Right lobe of liver (tissue), 6 donors: ENCODE data around the gene SSPN. TPM values are rescaled to one million over a fixed set of nuclear protein-coding genes. Genes with fewer than 3 reads are reported as not detected.

Experiments used
- ATAC-seq, 4 donors: fragments of 200-7000 bp; cut with Tn5 transposase; one replicate each; pipeline ENCODE4 v1.9.1; 2020; ENCODE audit warnings: mild to moderate bottlenecking in 4 of 4, moderate library complexity in 4 of 4
- DNase-seq, 3 donors: peaks; one replicate each; pipeline ENCODE4 v3.0.0-alpha.2; 2020
- H3K27ac ChIP-seq, 3 donors: fragments of 200-600 bp; one replicate each; pipeline ENCODE4 v1.8.0; 2022
- H3K27me3 ChIP-seq, 2 donors: fragments of 200-600 bp; one replicate each; pipeline ENCODE4 v1.8.0; 2022
- H3K36me3 ChIP-seq, 4 donors: fragments of 200-600 bp; sonication (generic) in 1 of 4; one replicate each; pipeline versions ENCODE4 v1.5.1 to v1.8.0; 2017 to 2022; ENCODE audit warnings: control low read depth in 1 of 4
- H3K4me1 ChIP-seq, 4 donors: fragments of 200-600 bp; sonication (generic) in 1 of 4; one replicate each; pipeline versions ENCODE4 v1.5.1 to v1.8.0; 2017 to 2022; ENCODE audit warnings: control low read depth in 1 of 4
- H3K4me3 ChIP-seq, 3 donors: fragments of 200-600 bp; one replicate each; pipeline ENCODE4 v1.8.0; 2022
- H3K9me3 ChIP-seq, 4 donors: fragments of 200-600 bp; sonication (generic) in 1 of 4; one replicate each; pipeline versions ENCODE4 v1.5.1 to v1.8.0; 2017 to 2022; ENCODE audit warnings: control low read depth in 1 of 4
- POLR2A ChIP-seq: fragments of 450-650 bp; IDR thresholded peaks from one replicate; pipeline ENCODE4 v1.6.1; 2017; ENCODE audit warnings: antibody characterized with exemption, mild to moderate bottlenecking
- WGBS: methylation state at CpG from one replicate; pipeline ENCODE4 v1.1.6; 2018; ENCODE audit warnings: low coverage, low lambda C conversion rate; ENCODE audit not compliant: insufficient coverage; ENCODE audit errors: missing lambda C conversion rate; 5-methylcytosine and 5-hydroxymethylcytosine counted together
- intact Hi-C, 2 donors: fragments of 100-400 bp; cut with DNase I; formaldehyde crosslinking; loops; one replicate each; pipeline versions ENCODE4 v1.11.2 to v1.14.1; 2022
- total RNA-seq, 6 experiments: library from RNA; depleted of rRNA in 2 of 6; stranded (reverse); fragments of >200 nt in 2 of 6; fragmentation: NEBNext Ultra II Directional in 3 of 6; extraction: Animal tissue kit (Norgen Biotek cat#: 25700) in 3 of 6; gene quantifications; one replicate each; pipeline versions ENCODE4 v1.1.0 to v1.2.4, GENCODE V29; 2016 to 2023
- TF ChIP-seq, protein P1 (sequence below), 4 donors: fragments of 200-600 bp in 3 of 4; fragments of 450-650 bp in 1 of 4; IDR thresholded peaks; one replicate each; pipeline versions ENCODE4 v1.5.1 to v1.8.0; 2016 to 2022; ENCODE audit warnings: antibody characterized with exemption in 4 of 4, mild to moderate bottlenecking in 2 of 4
- donor health status: DM: no; HTN: yes; CAD: no.
- donor health status: DM: no; HTN: no; CAD: no.
- donor health status: DM: no; HTN: no; CAD: no.
- donor health status: DM: no; HTN: yes; CAD: no.
- donor health status: DM: no; HTN: yes; CAD: no.

SSPN gene
- total RNA-seq, 6 experiments from 2014 or later: 0.18 to 1.2 (median 0.54) TPM

DNA sequence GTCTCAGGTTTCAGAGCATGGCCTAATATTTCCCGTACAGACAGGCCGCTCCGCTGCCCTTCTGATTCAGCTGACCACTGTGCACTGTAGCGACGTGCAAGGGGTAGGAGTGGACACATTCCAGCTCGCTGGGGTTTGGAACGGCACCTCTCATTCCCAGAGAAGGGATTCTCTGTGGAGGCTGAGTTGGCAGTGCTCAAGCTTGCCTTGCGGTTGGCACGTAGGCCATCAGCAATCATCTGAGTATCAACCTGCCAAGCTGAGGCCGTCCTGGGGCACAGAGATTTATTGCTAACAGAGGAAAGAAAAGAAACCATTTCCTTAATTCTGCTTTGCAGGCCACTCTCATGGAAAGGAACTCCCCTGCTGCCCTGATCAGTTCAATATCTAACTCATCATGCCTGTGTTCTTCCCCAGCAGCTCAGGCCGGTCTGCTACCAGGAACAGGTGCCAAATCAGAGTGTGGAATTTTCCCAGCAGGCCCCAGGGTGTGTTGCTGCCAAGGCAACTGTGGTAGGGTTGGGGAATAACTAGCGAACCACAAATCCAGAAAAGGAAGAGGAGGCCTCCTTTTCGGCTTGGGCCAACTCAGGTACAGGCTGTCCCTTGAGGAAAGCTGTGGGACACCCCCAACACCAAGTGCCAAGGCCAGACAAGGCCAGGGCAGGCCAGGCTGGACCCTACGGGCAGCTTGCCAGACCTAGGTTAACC lies 92.5 kb downstream of the SSPN start:
- WGBS: 63% methylated on average over 8 of the region's 14 CpGs
- H3K4me3 ChIP-seq: no peak overlapping the region
- intact Hi-C loops: no loop called here
- H3K36me3 ChIP-seq: no peaks in the 10 kb centered on the region
- no peaks in the 10 kb centered on the region for H3K4me1 ChIP-seq
- no peaks in the 10 kb centered on the region for H3K9me3 ChIP-seq
- ATAC-seq (peak in 2 of 4 donors; percentile 23 to 55), DNase-seq (no peak)
- no peak overlapping the region for H3K27ac ChIP-seq
- no peaks in the 10 kb centered on the region for H3K27me3 ChIP-seq
- no peak for TF ChIP-seq POLR2A
- TF ChIP-seq, protein P1, sequence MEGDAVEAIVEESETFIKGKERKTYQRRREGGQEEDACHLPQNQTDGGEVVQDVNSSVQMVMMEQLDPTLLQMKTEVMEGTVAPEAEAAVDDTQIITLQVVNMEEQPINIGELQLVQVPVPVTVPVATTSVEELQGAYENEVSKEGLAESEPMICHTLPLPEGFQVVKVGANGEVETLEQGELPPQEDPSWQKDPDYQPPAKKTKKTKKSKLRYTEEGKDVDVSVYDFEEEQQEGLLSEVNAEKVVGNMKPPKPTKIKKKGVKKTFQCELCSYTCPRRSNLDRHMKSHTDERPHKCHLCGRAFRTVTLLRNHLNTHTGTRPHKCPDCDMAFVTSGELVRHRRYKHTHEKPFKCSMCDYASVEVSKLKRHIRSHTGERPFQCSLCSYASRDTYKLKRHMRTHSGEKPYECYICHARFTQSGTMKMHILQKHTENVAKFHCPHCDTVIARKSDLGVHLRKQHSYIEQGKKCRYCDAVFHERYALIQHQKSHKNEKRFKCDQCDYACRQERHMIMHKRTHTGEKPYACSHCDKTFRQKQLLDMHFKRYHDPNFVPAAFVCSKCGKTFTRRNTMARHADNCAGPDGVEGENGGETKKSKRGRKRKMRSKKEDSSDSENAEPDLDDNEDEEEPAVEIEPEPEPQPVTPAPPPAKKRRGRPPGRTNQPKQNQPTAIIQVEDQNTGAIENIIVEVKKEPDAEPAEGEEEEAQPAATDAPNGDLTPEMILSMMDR (IDR thresholded peaks at IDR 0.05): no peak

GRCh38 chr12:26290565-26290964 lies 95.2 kb downstream of the SSPN start:
- no peaks in the 10 kb centered on the region for H3K4me1 ChIP-seq
- ATAC-seq (peak in 3 of 4 donors; percentile 48 to 70 (median 61)), DNase-seq (no peak)
- H3K27ac ChIP-seq: peak overlapping the region in 1 of 3 donors; percentile 6
- TF ChIP-seq POLR2A: no peak
- TF ChIP-seq, protein P1 (IDR thresholded peaks at IDR 0.05): no peak
- no peaks in the 10 kb centered on the region for H3K36me3 ChIP-seq
- WGBS: 67% methylated on average over 2 of the region's 2 CpGs
- intact Hi-C loops: no loop called here
- no peak overlapping the region for H3K4me3 ChIP-seq
- no peaks in the 10 kb centered on the region for H3K9me3 ChIP-seq
- no peaks in the 10 kb centered on the region for H3K27me3 ChIP-seq

GRCh38 chr12:26292596-26292995 lies 97.2 kb downstream of the SSPN start:
- no peak overlapping the region for H3K27ac ChIP-seq
- no peaks in the 10 kb centered on the region for H3K36me3 ChIP-seq
- no peak overlapping the region for H3K4me3 ChIP-seq
- no peaks in the 10 kb centered on the region for H3K4me1 ChIP-seq
- no CpG with 5 or more reads among the region's 1 CpG for WGBS
- H3K27me3 ChIP-seq: no peaks in the 10 kb centered on the region
- DNase-seq: no peak
- intact Hi-C loops: no loop called here
- no peak for ATAC-seq
- no peaks in the 10 kb centered on the region for H3K9me3 ChIP-seq
- TF ChIP-seq POLR2A: no peak
- TF ChIP-seq, protein P1 (IDR thresholded peaks at IDR 0.05): no peak

DNA sequence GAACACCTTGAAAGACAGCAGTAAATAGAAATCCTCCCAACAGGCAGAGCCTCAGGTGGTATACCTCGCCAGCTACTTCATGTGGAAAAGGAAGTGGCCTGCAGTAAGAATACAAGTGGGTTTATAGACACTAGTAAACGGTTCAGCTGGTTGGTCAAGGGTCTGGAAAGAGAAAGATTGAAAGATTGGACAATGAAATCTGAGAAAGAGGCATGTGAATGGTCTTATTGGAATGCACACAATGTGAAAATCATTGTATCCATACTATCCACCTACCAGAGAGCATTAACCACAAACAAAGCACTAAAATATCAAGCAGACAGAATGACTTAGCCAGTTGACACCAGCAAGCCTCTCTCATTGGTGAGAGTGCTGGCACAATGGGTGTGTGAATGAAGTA lies 98.2 kb downstream of the SSPN start:
- H3K4me3 ChIP-seq: no peak overlapping the region
- no peak overlapping the region for H3K27ac ChIP-seq
- TF ChIP-seq, protein P1 (IDR thresholded peaks at IDR 0.05): no peak
- TF ChIP-seq POLR2A: no peak
- H3K36me3 ChIP-seq: no peaks in the 10 kb centered on the region
- ATAC-seq (no peak), DNase-seq (no peak)
- H3K4me1 ChIP-seq: no peaks in the 10 kb centered on the region
- intact Hi-C loops: no loop called here
- WGBS: 76% methylated on average over 2 of the region's 2 CpGs
- H3K27me3 ChIP-seq: no peaks in the 10 kb centered on the region
- H3K9me3 ChIP-seq: no peaks in the 10 kb centered on the region
